ENCODE data around the gene COL27A1.
"Not testable (repeated sequence)": the region's sequence is repeated elsewhere in the genome, so short reads cannot be mapped to it uniquely, and the experiment has no call there.

COL27A1 gene

DNA sequence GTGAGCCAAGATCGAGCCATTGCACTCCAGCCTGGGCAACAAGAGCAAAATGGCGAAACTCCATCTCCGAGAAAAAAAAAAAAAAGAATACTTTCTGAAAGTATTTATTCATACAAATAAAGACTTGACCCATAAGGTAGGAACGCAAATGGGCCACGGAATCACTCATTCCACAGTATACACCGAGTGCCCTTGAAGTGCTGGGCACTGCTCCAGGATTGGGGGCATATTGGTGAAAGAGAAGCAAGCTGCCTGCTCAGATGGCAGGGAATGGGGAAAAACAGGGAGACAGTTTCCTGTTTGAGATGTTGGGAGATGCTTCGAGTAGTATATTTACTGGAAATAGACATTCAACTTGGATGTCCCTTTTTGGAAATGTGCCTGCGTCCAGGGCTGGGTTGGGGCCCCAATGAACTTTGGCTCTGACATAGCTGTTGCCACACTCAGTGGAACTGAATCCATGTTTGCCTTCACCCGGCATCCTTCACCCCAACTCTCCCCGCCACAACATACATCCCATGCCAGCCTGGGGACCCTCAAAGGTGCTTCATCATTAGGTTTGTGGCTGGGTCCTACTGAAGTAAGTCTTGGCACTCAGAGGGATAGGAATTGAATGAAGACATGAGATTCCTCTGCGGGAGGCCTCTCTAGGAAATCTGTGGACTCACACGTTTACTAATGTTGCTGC is 173.7 kb downstream of the COL27A1 start:
- DNase-seq: not testable (repeated sequence)

DNA sequence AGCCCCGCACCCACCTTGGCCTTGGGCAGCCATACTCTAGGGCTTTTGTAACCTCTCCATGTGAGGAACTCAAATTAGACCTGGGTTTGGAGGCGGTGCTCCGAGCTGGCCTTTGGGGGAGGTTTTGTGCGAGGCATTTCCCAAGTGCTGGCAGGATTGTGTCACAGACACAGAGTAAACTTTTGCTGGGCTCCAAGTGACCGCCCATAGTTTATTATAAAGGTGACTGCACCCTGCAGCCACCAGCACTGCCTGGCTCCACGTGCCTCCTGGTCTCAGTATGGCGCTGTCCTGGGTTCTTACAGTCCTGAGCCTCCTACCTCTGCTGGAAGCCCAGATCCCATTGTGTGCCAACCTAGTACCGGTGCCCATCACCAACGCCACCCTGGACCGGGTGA is 174.3 kb downstream of the COL27A1 start, which contains the start of gene ORM2:
TSS of gene ORM2 (plus strand) at position 245 of the 398 bp plus-strand sequence. CDS start at position 281, 36 bp downstream.
- not testable (repeated sequence) for DNase-seq

DNA sequence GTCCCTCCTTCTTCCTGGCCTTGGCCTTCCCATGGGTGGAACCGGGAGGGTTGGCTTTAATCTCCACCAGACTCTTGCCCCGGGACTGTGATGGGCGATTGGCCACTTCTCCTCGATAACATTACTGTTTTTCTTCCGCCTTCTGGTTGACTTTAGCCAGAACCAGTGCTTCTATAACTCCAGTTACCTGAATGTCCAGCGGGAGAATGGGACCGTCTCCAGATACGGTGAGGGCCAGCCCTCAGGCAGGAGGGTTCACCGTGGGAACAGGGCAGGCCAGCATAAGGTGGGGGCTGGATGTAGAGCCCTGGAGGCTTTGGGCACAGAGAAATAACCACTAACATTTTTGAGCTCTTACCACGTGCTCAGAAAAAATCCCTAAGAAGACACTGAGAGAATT is 175.3 kb downstream of the COL27A1 start:
- no peak for DNase-seq

DNA sequence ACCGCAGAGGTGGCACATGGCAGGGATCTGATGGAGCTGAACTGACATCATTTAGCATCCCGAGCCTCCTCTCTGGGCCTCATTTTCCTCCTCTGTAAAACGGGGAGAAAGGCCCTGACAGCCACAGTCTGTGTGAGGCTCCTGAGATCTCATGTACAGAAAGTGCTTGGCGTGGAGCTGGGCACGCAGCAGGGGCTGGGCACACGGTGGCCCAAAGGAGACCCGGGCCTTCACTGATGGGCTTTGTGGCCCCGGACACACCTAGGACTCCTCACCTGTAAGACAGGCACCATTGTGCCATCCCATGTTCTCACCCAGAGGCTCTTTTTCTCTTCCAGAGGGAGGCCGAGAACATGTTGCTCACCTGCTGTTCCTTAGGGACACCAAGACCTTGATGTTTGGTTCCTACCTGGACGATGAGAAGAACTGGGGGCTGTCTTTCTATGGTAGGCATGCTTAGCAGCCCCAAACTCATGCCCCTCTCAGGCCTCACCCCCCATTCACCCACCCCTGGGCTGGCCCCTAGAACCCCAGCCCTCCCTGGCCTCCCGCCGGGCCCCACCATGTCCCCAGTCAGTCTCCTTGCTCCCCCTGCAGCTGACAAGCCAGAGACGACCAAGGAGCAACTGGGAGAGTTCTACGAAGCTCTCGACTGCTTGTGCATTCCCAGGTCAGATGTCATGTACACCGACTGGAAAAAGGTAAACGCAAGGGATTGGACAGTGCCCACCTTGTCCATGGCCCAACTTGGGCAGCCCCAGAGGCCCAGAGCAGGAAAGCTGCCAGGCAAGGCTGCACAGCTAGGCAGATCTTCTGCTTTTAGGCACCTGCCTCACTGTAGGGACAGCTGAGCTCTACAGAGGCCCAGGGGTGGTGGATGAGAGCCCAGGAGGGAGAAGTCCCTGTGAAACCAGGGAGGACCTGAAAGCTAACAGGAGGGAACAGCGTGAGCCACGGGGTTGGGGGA is 176.2 kb downstream of the COL27A1 start:
- not testable (repeated sequence) for DNase-seq

DNA sequence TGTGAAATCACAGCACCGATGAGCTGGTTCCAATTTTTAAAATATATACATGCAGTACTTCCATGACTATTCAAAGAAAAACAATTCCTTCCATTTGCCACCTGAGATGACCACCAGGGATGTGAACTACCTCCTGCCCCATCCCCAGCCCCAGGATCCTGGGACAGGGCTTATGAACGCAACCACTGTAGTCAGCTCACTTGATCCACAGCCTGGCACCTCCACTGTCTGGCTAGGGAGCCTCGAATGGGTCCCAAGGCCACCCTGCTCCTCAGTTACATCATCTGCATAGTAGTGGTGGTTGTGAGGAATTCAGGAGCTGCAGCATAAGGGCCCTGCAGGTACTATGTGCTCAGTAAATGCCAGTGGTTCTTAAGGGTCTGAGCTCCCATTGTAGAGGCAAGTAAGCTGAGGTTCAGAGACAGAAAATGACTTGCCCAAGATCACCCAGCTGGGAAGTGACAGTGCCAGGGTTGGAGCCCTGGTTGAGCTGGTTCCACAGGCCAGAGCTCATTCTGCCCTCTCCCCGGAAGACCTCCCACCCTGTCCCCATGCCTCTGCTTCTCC is 177.2 kb downstream of the COL27A1 start:
- not testable (repeated sequence) for DNase-seq

DNA sequence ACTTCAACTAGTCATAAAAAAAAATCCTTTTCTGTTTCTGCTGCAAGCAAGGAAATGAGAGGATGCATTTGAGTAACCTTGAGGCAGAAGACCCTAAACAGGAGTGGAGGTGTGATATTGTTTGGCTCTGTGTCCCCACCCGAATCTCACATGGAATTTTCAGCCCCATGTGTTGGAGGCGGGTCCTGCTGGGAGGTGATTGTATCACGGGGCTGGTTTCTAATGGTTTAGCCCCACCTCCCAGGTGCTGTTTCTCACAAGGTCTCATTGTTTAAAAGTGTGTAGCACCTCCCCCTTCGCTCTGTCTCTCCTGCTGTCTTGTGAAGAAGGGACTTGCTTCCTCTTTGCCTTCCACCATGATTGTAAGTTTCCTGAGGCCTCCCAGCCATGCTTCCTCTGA is 178.4 kb downstream of the COL27A1 start:
- not testable (repeated sequence) for DNase-seq

DNA sequence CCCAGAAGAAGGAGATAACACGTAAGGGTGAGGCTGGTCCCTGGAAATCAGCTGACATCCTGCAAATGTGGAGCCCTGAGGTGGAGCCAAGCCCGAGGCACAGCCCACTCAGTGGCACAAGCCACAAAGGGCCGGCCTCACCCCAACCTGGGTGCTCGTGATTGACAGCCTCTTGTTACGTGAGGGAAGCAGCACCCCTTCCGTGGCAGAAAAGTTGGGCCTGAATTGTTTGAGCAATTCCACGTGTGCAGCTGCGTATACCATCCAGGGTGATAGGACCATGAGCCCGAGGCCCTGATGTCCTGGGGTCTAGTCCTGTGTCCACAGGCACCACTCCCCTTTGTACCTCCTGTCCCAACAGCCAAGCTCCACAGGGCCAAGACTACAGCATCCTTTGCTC is 179.2 kb downstream of the COL27A1 start:
- DNase-seq: no peak

DNA sequence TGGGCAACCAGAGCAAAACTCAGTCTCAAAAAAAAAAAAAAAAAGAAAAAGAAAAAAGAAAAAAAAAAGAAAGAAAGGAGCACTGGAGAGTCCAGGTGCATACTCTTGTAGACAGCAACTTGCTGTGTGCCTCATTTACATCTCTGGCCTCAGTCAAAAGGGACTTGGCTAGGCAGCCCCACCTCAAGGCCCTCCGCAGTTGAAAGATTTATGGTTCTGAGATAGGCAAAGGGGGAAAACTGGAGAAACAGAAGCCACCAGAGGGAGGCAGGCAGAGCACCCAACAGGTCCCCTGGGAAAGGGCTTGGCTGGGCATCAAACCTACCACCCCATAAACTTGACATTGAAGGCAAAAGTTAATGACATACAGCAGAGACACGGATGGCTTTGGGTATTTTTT is 180.4 kb downstream of the COL27A1 start:
- no peak for DNase-seq

DNA sequence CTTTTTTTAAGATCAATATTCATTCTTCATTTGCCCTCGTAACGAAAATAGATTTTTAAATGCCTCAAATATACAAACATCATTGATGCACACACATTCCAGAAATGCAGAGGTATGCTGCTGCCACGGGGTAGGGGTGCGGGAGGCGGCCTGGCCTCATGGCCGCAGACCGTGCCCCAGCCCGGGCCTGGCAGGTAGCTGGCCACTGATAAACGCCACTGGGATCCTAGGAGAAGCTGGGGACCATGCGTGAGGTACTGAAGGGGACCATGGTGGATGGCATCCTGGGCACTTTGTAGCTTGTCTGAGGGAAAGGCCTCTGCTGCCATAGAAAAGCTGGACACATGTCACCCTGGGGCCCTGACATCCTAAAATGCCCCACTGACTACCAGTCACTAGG is 180.8 kb downstream of the COL27A1 start:
- no peak for DNase-seq

DNA sequence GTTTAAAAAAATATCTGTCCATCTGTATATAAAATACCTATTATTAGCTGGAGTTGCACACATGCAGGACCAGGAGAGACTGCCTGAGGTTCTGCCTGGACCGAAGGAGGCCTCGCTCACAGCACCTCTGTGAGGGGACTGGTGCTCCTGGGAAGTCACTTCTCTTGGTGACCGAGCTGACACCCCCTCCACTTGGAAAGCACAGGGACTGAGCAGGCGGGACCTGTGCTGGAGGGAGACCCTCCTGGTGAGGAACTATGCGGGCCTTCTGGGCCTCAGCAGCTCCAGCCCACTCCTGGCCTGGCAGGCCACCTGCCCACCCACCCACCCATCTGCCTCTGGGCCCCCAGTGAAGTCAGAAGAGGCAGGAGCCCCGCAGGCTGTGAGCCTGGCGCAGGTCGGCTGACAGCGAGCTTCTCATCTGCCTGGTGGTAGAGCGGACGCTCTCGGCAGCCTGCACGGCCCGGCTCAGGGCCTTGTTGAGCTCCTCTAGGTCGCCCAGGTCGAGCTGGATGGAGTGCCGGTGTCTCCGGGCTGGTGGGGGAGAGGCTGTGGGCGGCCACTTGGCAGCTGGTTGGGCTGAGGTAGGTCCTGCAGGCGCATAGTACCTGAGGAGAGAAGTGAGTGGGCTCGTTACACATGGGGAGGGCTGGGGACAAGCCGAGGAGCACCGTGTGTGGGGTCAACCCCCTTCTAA is 181.5 kb downstream of the COL27A1 start:
- no peak for DNase-seq

DNA sequence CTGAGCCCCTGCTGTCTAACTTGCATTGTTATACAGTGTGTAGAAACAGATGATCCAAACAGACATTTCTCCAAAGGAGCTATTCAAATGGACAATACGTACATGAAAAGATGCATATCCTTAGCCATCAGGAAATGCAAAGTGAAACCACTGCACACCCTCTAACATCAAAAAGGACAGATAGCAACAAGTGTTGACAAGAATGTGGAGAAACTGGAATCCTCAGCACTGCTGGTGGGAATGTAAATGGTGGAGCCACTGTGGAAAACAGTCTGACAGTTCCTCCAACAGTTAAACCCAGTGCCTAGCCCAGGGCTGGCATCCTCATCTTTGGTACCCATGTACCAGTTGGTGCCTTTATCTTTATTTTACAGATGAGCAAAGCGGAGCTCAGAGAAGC is 182.8 kb downstream of the COL27A1 start:
- no peak for DNase-seq

DNA sequence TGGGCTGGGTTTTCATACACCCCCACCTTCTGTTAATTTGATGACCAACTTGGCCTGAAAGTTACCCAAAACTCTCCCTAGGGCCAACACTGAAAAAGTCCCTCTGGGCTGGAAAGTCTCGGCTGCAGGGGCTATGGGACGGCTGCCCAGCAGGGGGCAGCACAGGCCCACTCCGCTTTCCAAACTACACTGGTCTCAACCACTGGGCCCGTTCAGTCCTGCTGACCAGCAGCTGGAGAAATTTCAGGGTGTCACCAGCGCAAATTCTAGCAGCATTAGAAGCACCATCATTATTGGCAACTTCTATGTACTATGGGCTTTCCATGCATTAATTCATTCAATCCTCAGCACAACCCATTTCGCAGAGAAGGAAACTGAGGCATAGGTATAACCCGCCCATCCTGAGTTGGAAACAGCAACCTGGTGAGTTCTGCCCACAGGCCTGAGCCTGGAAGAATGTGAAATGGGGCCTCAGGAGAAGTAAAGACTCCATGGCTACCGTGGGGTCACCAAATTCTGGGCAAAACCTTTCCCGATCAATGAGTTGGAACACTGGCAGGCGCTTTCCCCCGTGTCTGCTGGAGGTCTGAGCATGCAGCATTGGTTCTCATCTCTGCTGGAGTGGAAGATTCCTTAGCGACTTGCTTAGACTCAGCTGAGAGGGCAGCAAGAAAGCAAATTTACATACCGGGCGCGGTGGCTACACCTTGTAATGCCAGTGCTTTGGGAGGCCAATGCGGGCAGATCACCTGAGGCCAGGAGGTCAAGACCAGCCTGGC is 184.0 kb downstream of the COL27A1 start:
- peak; percentile 28 for DNase-seq

DNA sequence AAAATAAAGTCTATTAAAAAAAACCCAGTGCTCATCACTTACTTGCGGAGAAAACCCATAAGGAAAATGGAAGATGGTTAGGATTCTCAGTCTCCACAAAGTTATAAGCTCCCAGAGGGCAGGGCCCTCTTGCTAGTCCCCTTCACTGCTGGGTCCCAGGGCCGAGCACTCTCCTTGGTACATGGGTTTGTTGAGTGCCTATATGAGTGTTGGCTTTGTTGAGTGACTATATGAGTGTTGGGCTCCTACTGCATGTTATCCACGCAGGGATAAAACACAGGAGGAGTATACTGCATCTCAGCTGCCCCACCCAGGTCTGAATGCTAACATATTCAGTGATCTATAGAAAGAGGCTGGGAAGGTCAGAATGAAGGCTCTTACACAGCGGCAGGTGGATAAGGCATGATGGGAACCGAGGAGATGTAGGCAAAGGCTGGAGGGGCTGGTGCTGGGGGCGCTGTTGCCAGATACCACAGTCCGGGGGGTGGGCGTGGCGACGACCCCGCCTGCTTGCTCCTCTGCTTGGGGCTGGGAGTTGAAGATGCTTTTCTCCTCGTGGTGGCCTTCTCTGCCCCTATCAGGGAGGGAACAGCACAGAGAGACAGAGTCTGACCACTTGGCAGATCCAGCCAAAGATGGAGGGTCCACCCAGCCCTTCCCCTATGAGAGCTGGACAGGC is 186.0 kb downstream of the COL27A1 start:
- DNase-seq: no peak

DNA sequence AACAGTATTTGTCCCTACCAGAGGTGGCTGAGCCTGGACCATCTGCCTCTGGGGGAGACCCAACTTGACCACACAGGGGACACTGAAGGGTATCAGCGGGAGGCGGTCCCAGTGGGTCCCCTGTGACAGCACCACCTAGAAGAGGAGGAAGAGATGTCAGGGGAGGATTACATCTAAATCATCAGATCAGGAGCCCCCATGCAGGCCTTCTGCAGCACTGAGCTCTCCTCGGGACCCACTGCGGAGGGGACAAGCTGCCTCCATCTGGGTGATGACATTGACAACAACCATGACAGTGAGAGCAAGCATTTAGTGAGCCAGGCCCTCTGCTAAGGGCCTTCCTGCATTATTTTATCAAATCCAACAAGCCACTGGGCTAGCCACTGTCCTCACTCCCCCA is 186.7 kb downstream of the COL27A1 start:
- no peak for DNase-seq

DNA sequence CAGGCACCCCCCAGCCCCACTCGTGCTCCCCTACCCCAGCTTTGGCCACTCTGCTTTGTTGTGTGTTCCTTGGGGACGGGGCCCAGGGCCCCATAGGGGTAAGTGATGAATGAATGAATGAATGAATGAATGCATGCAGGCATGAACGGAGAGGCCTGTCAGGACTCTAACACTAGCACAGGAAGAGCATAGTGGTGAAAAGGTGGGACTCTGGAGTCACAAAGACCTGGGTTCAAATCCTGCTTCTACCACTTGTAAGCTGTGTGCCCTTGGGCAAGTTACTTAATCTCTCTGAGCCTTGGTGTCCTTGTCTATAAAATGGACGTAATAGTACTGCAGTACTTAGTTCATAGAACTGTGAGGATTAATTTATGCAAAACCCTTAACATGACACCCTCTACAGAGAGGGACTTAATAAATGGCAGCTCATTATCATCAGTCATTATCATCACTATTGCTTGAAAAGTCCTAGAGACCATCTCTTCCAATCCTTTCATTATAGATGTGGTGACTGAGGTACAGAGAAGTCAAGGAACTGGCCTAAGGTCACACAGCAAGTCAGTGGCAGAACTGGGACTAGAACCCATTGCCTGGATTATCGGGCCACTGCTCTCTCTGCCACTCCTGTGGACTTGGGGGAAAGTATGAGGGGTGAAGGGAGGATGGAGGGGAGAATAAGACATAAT is 187.6 kb downstream of the COL27A1 start:
- DNase-seq: no peak

DNA sequence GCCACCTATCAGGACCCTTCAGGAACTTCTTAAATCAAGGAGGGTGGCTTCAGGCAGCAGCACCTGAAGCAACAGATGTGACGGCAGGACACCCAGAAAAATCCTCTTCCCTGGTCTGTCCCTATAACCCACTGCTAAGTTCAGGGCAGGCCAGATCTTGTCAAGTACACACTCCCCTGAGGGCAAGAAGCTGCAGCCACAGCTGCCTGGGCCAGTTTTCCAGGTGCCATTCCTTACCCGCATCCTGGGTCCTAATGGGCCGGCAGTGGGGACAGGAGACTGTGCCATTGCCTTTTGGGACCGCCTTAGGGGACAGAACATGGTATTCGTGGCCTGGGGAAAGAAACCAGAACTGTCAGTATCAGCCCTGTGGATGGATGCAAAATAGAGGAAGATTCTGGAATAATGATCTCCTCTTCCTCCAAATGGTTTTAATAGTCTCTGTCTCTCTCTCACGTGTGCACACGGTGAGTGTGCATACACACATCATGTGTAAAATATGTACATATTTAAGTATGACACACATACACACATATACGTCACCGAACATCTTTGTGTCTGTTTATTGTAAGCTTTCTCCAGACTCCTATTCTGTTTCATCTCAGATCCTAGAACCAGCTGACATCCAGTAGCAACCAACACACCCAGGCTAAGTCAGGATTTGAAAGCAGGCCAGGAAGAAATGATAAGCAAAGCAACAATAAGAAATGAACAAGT is 188.3 kb downstream of the COL27A1 start:
- DNase-seq: no peak

DNA sequence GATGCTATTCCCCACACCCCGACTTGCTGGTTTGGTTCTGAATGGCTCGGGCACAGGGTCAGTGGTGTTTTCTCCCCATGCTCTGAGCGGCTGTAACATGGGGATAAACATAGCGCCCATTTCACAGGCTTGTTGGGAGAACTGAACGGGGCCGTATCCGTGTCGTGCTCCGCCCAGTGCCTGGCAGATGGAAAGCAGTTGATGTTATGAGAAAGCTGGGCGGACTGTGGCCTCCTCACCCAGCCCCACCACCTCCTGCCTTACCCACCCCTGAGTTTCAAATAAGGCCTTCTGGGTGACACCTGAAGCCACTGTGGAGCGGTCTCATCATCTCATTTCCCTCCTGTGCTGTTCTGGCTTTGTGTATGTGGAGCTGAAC is 188.8 kb downstream of the COL27A1 start:
- DNase-seq: no peak

DNA sequence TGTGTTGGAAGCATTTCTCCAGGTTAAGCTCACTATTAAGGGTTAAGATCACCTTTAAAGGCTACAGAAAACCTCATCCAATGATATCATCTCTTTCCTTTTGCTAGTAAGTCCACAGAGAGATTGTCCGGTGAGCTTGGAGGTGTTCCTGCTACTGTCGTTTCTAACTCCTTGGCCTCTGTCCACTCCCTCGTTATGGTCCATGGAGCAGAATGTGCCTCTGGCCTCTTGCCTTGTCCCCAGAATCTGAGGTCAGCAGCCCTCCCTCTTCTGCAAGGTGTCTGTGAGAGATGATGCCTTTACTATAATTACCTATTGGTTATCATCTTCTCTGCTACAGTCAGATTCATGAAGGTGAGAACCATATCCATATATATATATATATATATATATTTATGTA is 189.4 kb downstream of the COL27A1 start:
- DNase-seq: no peak

DNA sequence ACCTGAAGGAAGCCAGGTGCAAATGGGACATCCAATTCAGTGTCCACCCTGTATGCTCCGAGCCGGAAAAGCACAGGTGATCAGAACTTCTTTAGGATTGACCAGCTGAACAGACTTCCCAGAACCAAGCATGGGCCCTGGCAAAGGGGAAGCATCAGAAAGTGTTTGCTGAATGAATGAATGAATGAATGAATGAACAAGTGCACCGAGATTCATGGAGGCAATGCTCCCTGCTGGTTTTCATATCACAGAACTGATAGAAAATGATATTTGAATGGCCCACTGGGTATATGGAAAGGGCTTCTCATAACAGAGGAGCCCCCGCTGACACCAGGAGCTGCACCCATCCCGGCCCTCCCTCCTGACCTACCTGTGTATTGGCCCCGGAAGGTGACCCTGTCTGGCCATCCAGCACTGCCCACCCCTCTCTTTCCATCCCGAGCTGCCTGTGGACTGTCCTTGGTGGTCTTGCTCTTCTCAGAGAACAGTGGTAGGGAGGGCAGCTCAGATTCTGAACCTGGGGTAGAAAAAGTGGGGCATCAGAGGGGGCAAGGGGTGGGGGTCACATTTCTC is 190.2 kb downstream of the COL27A1 start:
- DNase-seq: no peak

DNA sequence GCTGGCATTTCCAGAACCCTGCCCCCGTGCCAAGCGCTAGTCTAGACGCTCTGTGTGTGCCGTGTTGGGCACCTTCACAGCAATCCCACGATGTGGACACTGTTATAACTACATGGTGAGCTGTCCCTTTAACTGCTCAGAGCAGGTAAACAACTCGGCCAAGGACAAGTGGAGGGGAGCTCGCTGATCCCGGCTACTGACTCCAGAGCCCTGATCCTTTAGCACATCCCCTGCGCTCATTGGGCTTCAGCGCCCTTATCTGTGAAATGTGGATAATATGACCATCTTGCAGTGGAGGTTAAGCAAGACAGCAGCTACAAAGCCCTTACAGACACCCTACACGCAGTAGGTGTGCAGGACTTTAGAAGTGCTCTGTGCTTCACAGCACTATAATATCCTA is 190.8 kb downstream of the COL27A1 start:
- DNase-seq: no peak

Measured in activated effector memory CD4-positive, alpha-beta T cell treated with Interleukin-2 at 50 U/mL for 16 hours (primary cell).